ENCODE measurements around the gene RAC3. TPM values are rescaled to one million over a fixed set of nuclear protein-coding genes. Genes with fewer than 3 reads are reported as not detected.

The RAC3 gene
- total RNA-seq, 1 donor from 2014 or later, result 41.3 TPM

- Mint-ChIP-seq H3K4me1 (ENCODE audit: low read depth, unreplicated experiment) (no peaks in the 10 kb centered on the region), H3K36me3 (ENCODE audit: low read depth, unreplicated experiment) (no peaks in the 10 kb centered on the region), H3K4me3 (ENCODE audit: unreplicated experiment) (no peak overlapping the region), H3K27me3 (ENCODE audit: low read depth, unreplicated experiment) (no peaks in the 10 kb centered on the region), H3K27ac (ENCODE audit: unreplicated experiment) (no peak overlapping the region), H3K9me3 (ENCODE audit: unreplicated experiment) (no peaks in the 10 kb centered on the region)
- H4K20me1 ChIP-seq (ENCODE audit: insufficient read depth, low read length), result peaks cover 27% of the 10 kb centered on the region
- peaks cover 16% of the 10 kb centered on the region for H3K4me1 ChIP-seq (ENCODE audit: insufficient read depth, low read length)
- no peak overlapping the region for H3K9ac ChIP-seq (ENCODE audit: low read length)
- peaks cover 15% of the 10 kb centered on the region for H3K79me2 ChIP-seq (ENCODE audit: insufficient read depth, low read length)
- H3K27me3 ChIP-seq (ENCODE audit: insufficient read depth, low read length), result no peaks in the 10 kb centered on the region
- H3K36me3 ChIP-seq (ENCODE audit: insufficient read depth, low read length), result no peaks in the 10 kb centered on the region
- TF ChIP-seq EZH2 (IDR thresholded peaks at IDR 0.05; ENCODE audit: insufficient read depth, low read length), result no peak
- TF ChIP-seq CTCF (IDR thresholded peaks at IDR 0.05; ENCODE audit: insufficient read depth, low read depth, low read length), result no peak
- FAIRE-seq, result no peak
- no peak overlapping the region for H3K27ac ChIP-seq (ENCODE audit: low read depth, low read length)
- no peak overlapping the region for H3K4me3 ChIP-seq (ENCODE audit: insufficient read depth, low read depth, low read length)
- no peak for DNase-seq (ENCODE audit: low read depth)
- no peak overlapping the region for H2AFZ ChIP-seq (ENCODE audit: low read depth, low read length)
- H3K9me3 ChIP-seq (ENCODE audit: insufficient read depth, low read depth, low read length), result no peaks in the 10 kb centered on the region
- H3K4me2 ChIP-seq (ENCODE audit: low read length), result no peak overlapping the region
Observed at GRCh38 chr17:82017612-82018151, 13.8 kb upstream of the RAC3 start.

GRCh38 chr17:82018152-82018988 lies 13.1 kb upstream of the RAC3 start:
- Histone ChIP-seq H3K36me3 (ENCODE audit: insufficient read depth, low read length) (no peaks in the 10 kb centered on the region), H3K79me2 (ENCODE audit: insufficient read depth, low read length) (peaks cover 15% of the 10 kb centered on the region), H3K4me3 (ENCODE audit: insufficient read depth, low read depth, low read length) (no peak overlapping the region), H3K9me3 (ENCODE audit: insufficient read depth, low read depth, low read length) (no peaks in the 10 kb centered on the region), H3K27me3 (ENCODE audit: insufficient read depth, low read length) (no peaks in the 10 kb centered on the region), H3K4me2 (ENCODE audit: low read length) (no peak overlapping the region), H4K20me1 (ENCODE audit: insufficient read depth, low read length) (peaks cover 27% of the 10 kb centered on the region), H2AFZ (ENCODE audit: low read depth, low read length) (no peak overlapping the region), H3K4me1 (ENCODE audit: insufficient read depth, low read length) (peaks cover 16% of the 10 kb centered on the region), H3K27ac (ENCODE audit: low read depth, low read length) (no peak overlapping the region), H3K9ac (ENCODE audit: low read length) (no peak overlapping the region)
- TF ChIP-seq EZH2 (IDR thresholded peaks at IDR 0.05; ENCODE audit: insufficient read depth, low read length), result no peak
- TF ChIP-seq CTCF (IDR thresholded peaks at IDR 0.05; ENCODE audit: insufficient read depth, low read depth, low read length), result no peak
- DNase-seq (ENCODE audit: low read depth) (no peak), FAIRE-seq (no peak)
- H3K4me3 Mint-ChIP-seq (ENCODE audit: unreplicated experiment), result no peak overlapping the region
- no peaks in the 10 kb centered on the region for H3K4me1 Mint-ChIP-seq (ENCODE audit: low read depth, unreplicated experiment)
- H3K9me3 Mint-ChIP-seq (ENCODE audit: unreplicated experiment), result no peaks in the 10 kb centered on the region
- H3K27ac Mint-ChIP-seq (ENCODE audit: unreplicated experiment), result no peak overlapping the region
- no peaks in the 10 kb centered on the region for H3K27me3 Mint-ChIP-seq (ENCODE audit: low read depth, unreplicated experiment)
- H3K36me3 Mint-ChIP-seq (ENCODE audit: low read depth, unreplicated experiment), result no peaks in the 10 kb centered on the region

Measured in astrocyte (in vitro differentiated cells and primary cell).